HepG2 (cell line): ENCODE data around the gene CHST10. TPM values are rescaled to one million over a fixed set of nuclear protein-coding genes. Genes with fewer than 3 reads are reported as not detected.

Source experiments
- DMTF1 ChIP-seq: sonication (generic); formaldehyde crosslinking; IDR thresholded peaks from 2 replicates; pipeline ENCODE4 v1.4.0; 2020; ENCODE audit warnings: mild to moderate bottlenecking, missing genetic modification reagents
- ERF ChIP-seq: IDR thresholded peaks from 2 replicates; pipeline ENCODE4 v1.6.1; 2018; ENCODE audit warnings: missing biosample characterization, missing genetic modification reagents
- FUBP1 ChIP-seq: sonication (generic); formaldehyde crosslinking; IDR thresholded peaks from 2 replicates; pipeline ENCODE4 v1.5.1; 2020; ENCODE audit warnings: missing genetic modification reagents, mild to moderate bottlenecking, borderline replicate concordance
- NR0B2 ChIP-seq: sonication (generic); formaldehyde crosslinking; IDR thresholded peaks from 2 replicates; pipeline ENCODE4 v1.4.0; 2020; ENCODE audit warnings: mild to moderate bottlenecking, missing genetic modification reagents
- PHF20 ChIP-seq: sonication (generic); formaldehyde crosslinking; IDR thresholded peaks from 2 replicates; pipeline ENCODE4 v1.5.0; 2020; ENCODE audit warnings: mild to moderate bottlenecking, missing genetic modification reagents
- REPIN1 ChIP-seq: sonication (generic); formaldehyde crosslinking; IDR thresholded peaks from 2 replicates; pipeline ENCODE4 v1.8.0; 2022; ENCODE audit warnings: missing genetic modification reagents, low read depth, mild to moderate bottlenecking, borderline replicate concordance
- TERF1 ChIP-seq: sonication (generic); formaldehyde crosslinking; IDR thresholded peaks from 2 replicates; pipeline ENCODE4 v1.8.0; 2022; ENCODE audit warnings: mild to moderate bottlenecking, missing genetic modification reagents, moderate library complexity
- YEATS2 ChIP-seq: sonication (generic); formaldehyde crosslinking; IDR thresholded peaks from 2 replicates; pipeline ENCODE4 v1.4.0; 2020; ENCODE audit warnings: missing genetic modification reagents, borderline replicate concordance
- ZNF207 ChIP-seq: fragments of 450-650 bp; IDR thresholded peaks from 2 replicates; pipeline ENCODE4 v1.6.1; 2016; ENCODE audit warnings: antibody characterized with exemption, borderline replicate concordance
- ZNF276 ChIP-seq: sonication (generic); formaldehyde crosslinking; IDR thresholded peaks from 2 replicates; pipeline ENCODE4 v1.4.0; 2020; ENCODE audit warnings: mild to moderate bottlenecking, low read depth, missing genetic modification reagents
- ZNF343 ChIP-seq: sonication (generic); formaldehyde crosslinking; IDR thresholded peaks from 2 replicates; pipeline ENCODE4 v1.4.0; 2020; ENCODE audit warnings: mild to moderate bottlenecking, missing genetic modification reagents
- ZNF713 ChIP-seq: sonication (generic); formaldehyde crosslinking; IDR thresholded peaks from 2 replicates; pipeline ENCODE4 v1.4.0; 2020; ENCODE audit warnings: mild to moderate bottlenecking, missing genetic modification reagents
- polyA plus RNA-seq, 8 experiments: library from polyadenylated mRNA; depleted of rRNA in 3 of 8; stranded (reverse) in 7 of 8; unstranded in 1 of 8; fragments of >200 nt; fragmentation: Illumina TruSeq in 4 of 8; extraction: Trizol in 4 of 8; gene quantifications; 2 replicates each; pipeline versions ENCODE4 v1.2.1 to v1.2.3, GENCODE V29; 2011 to 2016; ENCODE audit warnings: low read depth in 4 of 8, missing spikeins in 1 of 8, mixed read lengths in 1 of 8; ENCODE audit not compliant: insufficient read depth in 1 of 8
- total RNA-seq, 5 experiments: library from RNA; depleted of rRNA; stranded (reverse); fragments of >200 nt; fragmentation: Illumina TruSeq; extraction: Trizol; gene quantifications; 2 replicates each; pipeline ENCODE4 v1.2.3, GENCODE V29; 2016; ENCODE audit warnings: low read depth in 1 of 5

The CHST10 gene
- total and polyA plus RNA-seq, 2 of the 13 experiments (the other 11 are each of a cell fraction or from before 2014, with no cell fraction given): 10.5 to 14.2 TPM

- no peak for TF ChIP-seq NR0B2
- no peak for TF ChIP-seq PHF20
- no peak for TF ChIP-seq ZNF207
- TF ChIP-seq DMTF1 (CRISPR knock-in tag): no peak
- no peak for TF ChIP-seq ERF (CRISPR knock-in tag)
- no peak for TF ChIP-seq YEATS2
- no peak for TF ChIP-seq TERF1 (CRISPR knock-in tag)
- TF ChIP-seq ZNF276: no peak
- no peak for TF ChIP-seq ZNF713 (CRISPR knock-in tag)
- TF ChIP-seq REPIN1: no peak
- no peak for TF ChIP-seq ZNF343 (CRISPR knock-in tag)
- no peak for TF ChIP-seq FUBP1
Observed at GRCh38 chr2:100393362-100393761, 24.1 kb downstream of the CHST10 start (continued).
